IMR-90 (cell line): Measurements from ENCODE around the gene ZFAND6. TPM values are rescaled to one million over a fixed set of nuclear protein-coding genes. Genes with fewer than 3 reads are reported as not detected.
A peak's percentile ranks its signal among the peaks of the same experiment; 100 is the strongest.

ENCODE experiments used
- ATAC-seq: fragments of 200-7000 bp; cut with Tn5 transposase; 2 replicates; pipeline ENCODE4 v1.9.1; 2020; ENCODE audit warnings: low read depth, mild to moderate bottlenecking, moderate library complexity
- Bru-seq: library from RNA; stranded (reverse); fragments of 400-500 nt; gene quantifications from one replicate; lab custom pipeline; 2021; lab: Mats Ljungman, UMichigan
- BruChase-seq, 2 experiments: library from RNA; stranded (reverse); fragments of 400-500 nt; gene quantifications; one replicate each; lab custom pipeline; 2021; lab: Mats Ljungman, UMichigan
- BruUV-seq: library from RNA; stranded (reverse); fragments of 400-500 nt; replicated peaks from 2 replicates; lab custom pipeline; 2021; lab: Mats Ljungman, UMichigan
- CTCF ChIA-PET: fragments of 300-600 bp; formaldehyde crosslinking; extraction: SDS; loops from one replicate; lab custom pipeline; 2021; ENCODE audit warnings: antibody characterized with exemption; lab: Yijun Ruan, JAX
- POLR2A ChIA-PET: fragments of 300-600 bp; sonication (Branson Sonifier 250); formaldehyde crosslinking; loops from one replicate; lab custom pipeline; 2022; ENCODE audit warnings: antibody characterized with exemption; ENCODE audit not compliant: unreplicated experiment; lab: Charles Lee
- DNase-seq: peaks from one replicate; pipeline ENCODE4 v3.0.0; 2013
- H2AFZ ChIP-seq: replicated peaks from 2 replicates; pipeline ENCODE3; 2013; ENCODE audit warnings: low read length, mild to moderate bottlenecking; ENCODE audit not compliant: poor library complexity
- H2AK5ac ChIP-seq: 2 replicates; pipeline ENCODE4 v1.6.1; 2013; ENCODE audit warnings: low read depth, low read length, inconsistent platforms
- H2AK9ac ChIP-seq: replicated peaks from 2 replicates; pipeline ENCODE3; 2013; ENCODE audit warnings: mild to moderate bottlenecking, low read depth, low read length, moderate library complexity; ENCODE audit not compliant: poor library complexity
- H2BK120ac ChIP-seq: 2 replicates; pipeline ENCODE4 v1.6.1; 2013; ENCODE audit warnings: low read depth, low read length, inconsistent platforms
- H2BK15ac ChIP-seq: 3 replicates; pipeline ENCODE4 v1.6.1; 2013; ENCODE audit warnings: low read depth, low read length, inconsistent platforms
- H2BK20ac ChIP-seq: 2 replicates; pipeline ENCODE4 v1.6.1; 2013; ENCODE audit warnings: low read depth, mild to moderate bottlenecking, inconsistent platforms, low read length, moderate library complexity
- H2BK5ac ChIP-seq: 2 replicates; pipeline ENCODE4 v1.6.1; 2013; ENCODE audit warnings: mild to moderate bottlenecking, low read depth, low read length, inconsistent platforms; ENCODE audit not compliant: poor library complexity, severe bottlenecking
- H3K14ac ChIP-seq: replicated peaks from 2 replicates; pipeline ENCODE4 v1.6.1; 2013; ENCODE audit warnings: low read depth, low read length, inconsistent platforms
- H3K18ac ChIP-seq: 2 replicates; pipeline ENCODE4 v1.6.1; 2013; ENCODE audit warnings: low read depth, low read length, control low read depth
- H3K23ac ChIP-seq: 2 replicates; pipeline ENCODE4 v1.6.1; 2013; ENCODE audit warnings: low read depth, low read length, inconsistent platforms
- H3K27ac ChIP-seq: 2 replicates; pipeline ENCODE4 v1.5.1; 2013; ENCODE audit warnings: mild to moderate bottlenecking, control low read depth, low read length; ENCODE audit not compliant: insufficient read depth
- H3K27me3 ChIP-seq: 2 replicates; pipeline ENCODE4 v1.6.1; 2013; ENCODE audit warnings: low read length; ENCODE audit not compliant: control insufficient read depth, insufficient read depth
- H3K36me3 ChIP-seq: 2 replicates; pipeline ENCODE4 v1.6.1; 2013; ENCODE audit warnings: low read length, mixed read lengths; ENCODE audit not compliant: control insufficient read depth, insufficient read depth
- H3K4ac ChIP-seq: 2 replicates; pipeline ENCODE4 v1.6.1; 2013; ENCODE audit warnings: low read depth, low read length, inconsistent platforms
- H3K4me1 ChIP-seq: 2 replicates; pipeline ENCODE4 v1.6.1; 2013; ENCODE audit warnings: low read length, mixed read lengths; ENCODE audit not compliant: control insufficient read depth, insufficient read depth
- H3K4me2 ChIP-seq: 2 replicates; pipeline ENCODE4 v1.6.1; 2013; ENCODE audit warnings: low read depth, mild to moderate bottlenecking, control low read depth, low read length, moderate library complexity
- H3K4me3 ChIP-seq: 2 replicates; pipeline ENCODE4 v1.5.1; 2013; ENCODE audit warnings: low read depth, mild to moderate bottlenecking, control low read depth, low read length, moderate library complexity; ENCODE audit not compliant: insufficient read depth
- H3K56ac ChIP-seq: 2 replicates; pipeline ENCODE4 v1.6.1; 2013; ENCODE audit warnings: low read length, inconsistent platforms; ENCODE audit not compliant: insufficient read depth; ENCODE audit errors: extremely low read depth
- H3K79me1 ChIP-seq, 2 experiments: 2 replicates each; pipeline ENCODE4 v1.6.1; 2013; ENCODE audit warnings: low read length in 2 of 2, inconsistent platforms in 1 of 2, low read depth in 1 of 2
- H3K9ac ChIP-seq: 2 replicates; pipeline ENCODE4 v1.6.1; 2013; ENCODE audit warnings: low read depth, low read length, control low read depth
- H3K9me1 ChIP-seq: 2 replicates; pipeline ENCODE4 v1.6.1; 2013; ENCODE audit warnings: low read length, inconsistent platforms; ENCODE audit not compliant: insufficient read depth
- H3K9me3 ChIP-seq: 2 replicates; pipeline ENCODE4 v1.6.1; 2013; ENCODE audit warnings: low read length; ENCODE audit not compliant: control insufficient read depth, insufficient read depth
- H4K20me1 ChIP-seq: 2 replicates; pipeline ENCODE4 v1.6.1; 2013; ENCODE audit warnings: low read length, inconsistent platforms; ENCODE audit not compliant: insufficient read depth
- H4K5ac ChIP-seq: 2 replicates; pipeline ENCODE4 v1.6.1; 2013; ENCODE audit warnings: mild to moderate bottlenecking, low read depth, low read length, control low read depth
- H4K8ac ChIP-seq, 2 experiments: 2 replicates each; pipeline ENCODE4 v1.6.1; 2013; ENCODE audit warnings: low read depth in 2 of 2, low read length in 2 of 2, control low read depth in 1 of 2, inconsistent platforms in 1 of 2
- H4K91ac ChIP-seq: 2 replicates; pipeline ENCODE4 v1.6.1; 2013; ENCODE audit warnings: low read depth, low read length, inconsistent platforms; ENCODE audit not compliant: insufficient read depth
- BHLHE40 ChIP-seq: fragments of 150-350 bp; IDR thresholded peaks from 2 replicates; pipeline ENCODE4 v1.6.1; 2016; ENCODE audit warnings: mild to moderate bottlenecking, low read depth, low read length
- FOS ChIP-seq: fragments of 150-350 bp; IDR thresholded peaks from 2 replicates; pipeline ENCODE4 v1.6.1; 2016; ENCODE audit warnings: low read depth, low read length
- MAFK ChIP-seq: IDR thresholded peaks from 2 replicates; pipeline ENCODE4 v1.6.1; 2012; ENCODE audit warnings: low read depth, low read length, improper control_type of control experiment
- MAZ ChIP-seq: IDR thresholded peaks from 2 replicates; pipeline ENCODE4 v1.6.1; 2012; ENCODE audit warnings: low read depth, mild to moderate bottlenecking, low read length, improper control_type of control experiment, moderate library complexity, borderline replicate concordance
- NFE2L2 ChIP-seq: fragments of 150-350 bp; IDR thresholded peaks from 2 replicates; pipeline ENCODE4 v1.6.1; 2016; ENCODE audit warnings: low read depth, mild to moderate bottlenecking, low read length
- POLR2A ChIP-seq: IDR thresholded peaks from 2 replicates; pipeline ENCODE4 v1.6.1; 2012; ENCODE audit warnings: mild to moderate bottlenecking, low read depth, low read length
- RAD21 ChIP-seq: IDR thresholded peaks from 2 replicates; pipeline ENCODE4 v1.6.1; 2012; ENCODE audit warnings: low read length, improper control_type of control experiment
- WGBS, 2 experiments: methylation state at CpG; one replicate each; pipeline versions ENCODE4 v1.1.5 to v1.1.7; 2013; ENCODE audit warnings: missing lambda C conversion rate in 2 of 2; ENCODE audit not compliant: insufficient read length in 1 of 2; ENCODE audit errors: extremely low coverage in 2 of 2; 5-methylcytosine and 5-hydroxymethylcytosine counted together
- dilution Hi-C: fragments of 300-500 bp; cut with HindIII; formaldehyde crosslinking; loops from one replicate; pipeline ENCODE4 v1.14.3; 2018; ENCODE audit warnings: low sequenced_read_pairs; ENCODE audit not compliant: unreplicated experiment
- in situ Hi-C: fragments of 300-500 bp; cut with MboI; formaldehyde crosslinking; loops from 3 replicates; pipeline ENCODE4 v1.14.3; 2019; ENCODE audit warnings: low sequenced_read_pairs, inconsistent platforms, mixed read lengths
- intact Hi-C: fragments of 100-400 bp; cut with micrococcal nuclease; formaldehyde crosslinking; loops from 2 replicates; pipeline ENCODE4 v1.10.0; 2022
- long read RNA-seq: library from polyadenylated mRNA; unstranded; transcript quantifications from one replicate; pipeline ENCODE4 v2.0.0, GENCODE V29; 2021; ENCODE audit not compliant: unreplicated experiment
- polyA plus RNA-seq, 3 experiments: library from polyadenylated mRNA; depleted of rRNA; stranded (reverse); fragments of >200 nt; gene quantifications; 2 replicates each; pipeline ENCODE4 v1.2.3, GENCODE V29; 2012; ENCODE audit warnings: low replicate concordance in 1 of 3
- total RNA-seq: library from RNA; depleted of rRNA; stranded (reverse); fragments of >200 nt; gene quantifications from 2 replicates; pipeline ENCODE4 v1.2.3, GENCODE V29; 2012; rRNA removed
- TF ChIP-seq, protein P1 (sequence below): conservative IDR thresholded peaks from 2 replicates; pipeline ENCODE4 v1.5.1; 2012; ENCODE audit warnings: mild to moderate bottlenecking, low read depth, low read length, improper control_type of control experiment
- TF ChIP-seq, protein P2 (sequence below): fragments of 150-350 bp; IDR thresholded peaks from 2 replicates; pipeline ENCODE4 v1.6.1; 2017; ENCODE audit warnings: mild to moderate bottlenecking, antibody characterized with exemption, low read length, low read depth
- TF ChIP-seq, protein P3 (sequence below): fragments of 150-350 bp; IDR thresholded peaks from 2 replicates; pipeline ENCODE4 v1.6.1; 2016; ENCODE audit warnings: low read depth, mild to moderate bottlenecking, low read length, moderate library complexity, borderline replicate concordance

ZFAND6 gene
- 88.6 and 96.4 TPM in 2 replicates for total RNA-seq
- polyA plus RNA-seq (2012; rRNA removed) = 56.0 and 77.5 TPM in 2 replicates
- polyA plus RNA-seq (2012; cell fraction: cytosol; rRNA removed) = 67.0 and 119 TPM in 2 replicates
- 33.2 and 65.3 TPM in 2 replicates for polyA plus RNA-seq (2012; cell fraction: nucleus; rRNA removed; ENCODE audit: low replicate concordance)
- Bru-seq, nascent RNA = percentile 91 among the genes with signal in this experiment
- percentile 90 among the genes with signal in this experiment for BruChase-seq, experiment 1, labeled RNA remaining after a 6-hour chase
- BruChase-seq, experiment 2, labeled RNA remaining after a 2-hour chase = percentile 91 among the genes with signal in this experiment
- long read RNA-seq, transcript ZFAND6-220 (6 exons, 891 nt) = major isoform, 48 of 86 reads
- long read RNA-seq, transcript ZFAND6-201 (7 exons, 1,814 nt) = minor isoform, 5 of 86 reads
- long read RNA-seq, partial matches to known transcripts = 8 of 86 reads
- long read RNA-seq, other reads (novel, unspliced or antisense) = 22 of 86 reads

DNA sequence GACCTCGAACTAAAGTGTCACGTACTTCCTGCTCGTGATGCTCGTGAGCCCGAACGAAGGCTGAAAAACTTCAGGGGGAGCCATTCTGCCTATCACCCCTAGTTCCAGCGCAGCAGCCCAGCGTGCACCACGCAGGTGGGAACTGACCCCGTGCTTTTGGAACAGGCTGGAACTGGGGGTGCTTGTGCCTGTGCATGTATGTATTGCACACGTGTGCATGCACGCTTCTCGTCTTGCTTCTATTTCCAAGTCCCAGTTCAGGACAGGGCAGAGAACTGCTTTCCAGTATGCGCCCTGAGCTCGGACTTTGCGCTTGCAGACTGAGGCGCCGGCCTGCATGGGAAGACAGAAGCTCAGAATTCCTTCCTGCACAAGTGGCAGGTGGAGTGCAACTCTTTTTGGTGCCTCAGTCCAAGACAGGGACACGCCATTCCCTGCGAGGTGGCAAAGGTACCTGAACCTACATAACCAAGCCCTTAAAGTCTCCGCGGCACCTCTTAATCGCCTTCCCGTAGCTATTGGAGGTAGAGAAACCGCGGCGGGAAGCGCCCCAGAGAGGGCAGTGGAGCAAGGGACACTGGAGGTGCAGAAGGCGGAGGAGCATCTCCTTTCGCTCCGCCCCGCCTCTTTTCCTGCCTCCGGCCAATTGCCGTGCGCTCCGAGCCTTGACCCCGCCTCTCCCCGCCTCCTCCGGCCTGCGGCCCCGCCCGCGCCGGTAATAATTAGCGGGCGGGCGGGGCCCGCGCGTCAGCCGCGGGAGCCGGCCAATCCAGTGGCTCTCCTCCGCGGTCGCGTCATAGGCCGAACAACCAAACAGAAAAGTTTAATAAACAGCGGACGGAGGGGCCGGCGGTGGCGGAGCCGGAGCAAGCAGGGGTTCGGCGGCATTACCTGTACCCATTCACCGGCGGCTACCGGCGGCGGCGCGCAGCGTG lies at the start of gene ZFAND6:
Gene ZFAND6 (plus strand): TSS at position 826 of the 935 bp plus-strand sequence. CDS start 60,669 bp downstream, outside the sequence.
- Histone ChIP-seq H3K9me3 (no peaks in the 10 kb centered on the region), H3K27ac (peak within 1 kb of the TSS; percentile 61), H2AK5ac (no peak within 1 kb of the TSS), H4K5ac (no peak within 1 kb of the TSS), H3K4me3 (peak within 1 kb of the TSS; percentile 77), H2BK120ac (no peak within 1 kb of the TSS), H3K14ac (peak within 1 kb of the TSS; percentile 61; the same call in 1 of the 2 replicates), H3K4ac (no peak within 1 kb of the TSS), H3K18ac (no peak within 1 kb of the TSS), H2BK5ac (peak within 1 kb of the TSS; percentile 82), H3K27me3 (no peaks in the 10 kb centered on the region; the same call in 1 of the 2 replicates), H3K9me1 (no peaks in the 10 kb centered on the region), H4K20me1 (peaks cover 8% of the 10 kb centered on the region; the same call in 1 of the 2 replicates), H3K9ac (peak within 1 kb of the TSS; percentile 63), H2BK20ac (no peak within 1 kb of the TSS), H3K4me2 (peak within 1 kb of the TSS; percentile 97), H3K79me1 (peaks cover 0 to 21% of the 10 kb centered on the region in 2 experiments; a peak in 2 of 4 replicates), H3K23ac (peak within 1 kb of the TSS; percentile 39), H4K8ac (peak within 1 kb of the TSS in 1 of 2 experiments; percentile 59; a peak in 1 of 4 replicates), H2AK9ac (peak within 1 kb of the TSS; percentile 84), H2BK15ac (no peak within 1 kb of the TSS), H3K4me1 (peaks cover 3% of the 10 kb centered on the region; the same call in 1 of the 2 replicates), H4K91ac (no peak within 1 kb of the TSS), H3K56ac (no peak within 1 kb of the TSS), H2AFZ (peak within 1 kb of the TSS; percentile 98), H3K36me3 (no peaks in the 10 kb centered on the region)
- in situ Hi-C loops (no loop called here), dilution Hi-C loops (no loop called here), intact Hi-C loops (no loop called here)
- ChIA-PET CTCF (interaction anchor here (0.6 to 1.2 kb wide), 2 partner anchors 186 to 708 kb away, joined by 3 to 4 read pairs; no protein-coding TSS in a partner anchor), POLR2A (interaction anchor here (0.5 kb wide), 1 partner anchor 102 kb away, joined by 7 read pairs; no protein-coding TSS in a partner anchor)
- no TSS peak for BruUV-seq
- ATAC-seq = peak; percentile 98
- DNase-seq = peak; percentile 91
- 3% methylated on average over 20 of the region's 74 CpGs; no CpG with 5 or more reads in 1 of the 2 experiments for WGBS, 2 experiments
- TF ChIP-seq, protein P1, sequence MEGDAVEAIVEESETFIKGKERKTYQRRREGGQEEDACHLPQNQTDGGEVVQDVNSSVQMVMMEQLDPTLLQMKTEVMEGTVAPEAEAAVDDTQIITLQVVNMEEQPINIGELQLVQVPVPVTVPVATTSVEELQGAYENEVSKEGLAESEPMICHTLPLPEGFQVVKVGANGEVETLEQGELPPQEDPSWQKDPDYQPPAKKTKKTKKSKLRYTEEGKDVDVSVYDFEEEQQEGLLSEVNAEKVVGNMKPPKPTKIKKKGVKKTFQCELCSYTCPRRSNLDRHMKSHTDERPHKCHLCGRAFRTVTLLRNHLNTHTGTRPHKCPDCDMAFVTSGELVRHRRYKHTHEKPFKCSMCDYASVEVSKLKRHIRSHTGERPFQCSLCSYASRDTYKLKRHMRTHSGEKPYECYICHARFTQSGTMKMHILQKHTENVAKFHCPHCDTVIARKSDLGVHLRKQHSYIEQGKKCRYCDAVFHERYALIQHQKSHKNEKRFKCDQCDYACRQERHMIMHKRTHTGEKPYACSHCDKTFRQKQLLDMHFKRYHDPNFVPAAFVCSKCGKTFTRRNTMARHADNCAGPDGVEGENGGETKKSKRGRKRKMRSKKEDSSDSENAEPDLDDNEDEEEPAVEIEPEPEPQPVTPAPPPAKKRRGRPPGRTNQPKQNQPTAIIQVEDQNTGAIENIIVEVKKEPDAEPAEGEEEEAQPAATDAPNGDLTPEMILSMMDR = no peak
- TF ChIP-seq NFE2L2 (no peak), RAD21 (0 out of 2 replicates have a peak, but pooled peaks have one; percentile 4), FOS (no peak), MAFK (no peak), MAZ (peak; percentile 98), BHLHE40 (no peak), POLR2A (peak; percentile 86)
- TF ChIP-seq, protein P2, sequence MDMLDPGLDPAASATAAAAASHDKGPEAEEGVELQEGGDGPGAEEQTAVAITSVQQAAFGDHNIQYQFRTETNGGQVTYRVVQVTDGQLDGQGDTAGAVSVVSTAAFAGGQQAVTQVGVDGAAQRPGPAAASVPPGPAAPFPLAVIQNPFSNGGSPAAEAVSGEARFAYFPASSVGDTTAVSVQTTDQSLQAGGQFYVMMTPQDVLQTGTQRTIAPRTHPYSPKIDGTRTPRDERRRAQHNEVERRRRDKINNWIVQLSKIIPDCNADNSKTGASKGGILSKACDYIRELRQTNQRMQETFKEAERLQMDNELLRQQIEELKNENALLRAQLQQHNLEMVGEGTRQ = peak; percentile 40; the same call in 1 of the 2 replicates
- TF ChIP-seq, protein P3, sequence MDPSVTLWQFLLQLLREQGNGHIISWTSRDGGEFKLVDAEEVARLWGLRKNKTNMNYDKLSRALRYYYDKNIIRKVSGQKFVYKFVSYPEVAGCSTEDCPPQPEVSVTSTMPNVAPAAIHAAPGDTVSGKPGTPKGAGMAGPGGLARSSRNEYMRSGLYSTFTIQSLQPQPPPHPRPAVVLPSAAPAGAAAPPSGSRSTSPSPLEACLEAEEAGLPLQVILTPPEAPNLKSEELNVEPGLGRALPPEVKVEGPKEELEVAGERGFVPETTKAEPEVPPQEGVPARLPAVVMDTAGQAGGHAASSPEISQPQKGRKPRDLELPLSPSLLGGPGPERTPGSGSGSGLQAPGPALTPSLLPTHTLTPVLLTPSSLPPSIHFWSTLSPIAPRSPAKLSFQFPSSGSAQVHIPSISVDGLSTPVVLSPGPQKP = no peak
